GM19043 (cell line): ENCODE data around the gene MIDN.

ENCODE experiments used
- ATAC-seq: cut with Tn5 transposase; IDR thresholded peaks from one replicate; pipeline ENCODE4 v1.9.1; 2021; ENCODE audit warnings: low read depth; ENCODE audit not compliant: unreplicated experiment

Gene MIDN

DNA sequence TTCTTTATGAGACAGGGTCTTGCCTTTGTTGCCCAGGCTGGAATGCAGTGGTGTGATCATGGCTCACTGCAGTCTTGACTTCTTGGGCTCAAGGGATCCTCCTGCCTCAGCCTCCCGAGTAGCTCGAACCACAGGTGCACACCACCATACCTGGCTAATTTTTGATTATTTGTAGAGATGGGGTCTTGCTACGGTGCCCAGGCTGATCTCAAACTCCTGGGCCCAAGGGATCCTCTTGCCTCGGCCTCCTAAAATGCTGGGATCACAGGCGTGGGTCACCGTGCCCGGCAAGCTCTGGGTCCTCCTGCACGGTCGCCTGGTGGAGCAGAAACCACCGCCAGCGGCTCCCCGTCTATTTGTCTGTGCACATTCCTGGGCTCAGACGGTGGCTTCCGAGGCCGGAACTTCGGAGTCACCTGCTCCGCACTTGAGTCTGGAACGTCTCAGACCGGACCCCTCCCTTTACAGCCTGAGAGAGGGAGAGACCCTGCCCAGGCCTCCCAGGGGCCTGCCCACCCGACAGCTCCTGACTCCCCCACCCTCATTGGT, 59.4 kb downstream of the MIDN start:
- ATAC-seq: no peak

DNA sequence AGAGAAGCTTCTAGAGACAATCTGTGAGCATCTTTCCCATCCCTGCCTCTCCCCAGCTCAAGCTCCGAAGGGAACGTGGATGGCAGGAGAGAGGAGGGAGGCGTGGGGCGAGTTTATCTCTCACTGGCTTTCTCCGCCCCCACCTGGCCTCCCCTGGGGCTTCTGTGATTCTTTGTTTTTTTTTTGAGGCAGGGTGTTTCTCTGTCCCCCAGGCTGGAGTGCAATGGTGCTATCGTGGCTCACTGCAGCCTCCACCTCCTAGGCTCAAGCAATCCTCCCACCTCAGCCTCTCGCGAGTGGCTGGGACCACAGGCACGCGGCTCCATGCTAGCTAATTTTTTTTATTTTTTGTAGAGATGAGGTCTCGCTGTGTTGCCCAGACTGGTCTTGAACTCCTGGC, 60.3 kb downstream of the MIDN start:
- ATAC-seq: no peak
